GM18499 (cell line): Measurements from ENCODE around the gene ZC3H13.
"Not testable (repeated sequence)": the region's sequence is repeated elsewhere in the genome, so short reads cannot be mapped to it uniquely, and the experiment has no call there.

ENCODE experiments used
- ATAC-seq: cut with Tn5 transposase; IDR thresholded peaks from one replicate; pipeline ENCODE4 v1.9.1; 2021; ENCODE audit warnings: moderate number of reproducible peaks; ENCODE audit not compliant: insufficient read depth, unreplicated experiment

Gene ZC3H13

GRCh38 chr13:46016216-46016615, 36.3 kb downstream of the ZC3H13 start:
- ATAC-seq = no peak

- no peak for ATAC-seq
Measured at GRCh38 chr13:46015366-46015765, 37.2 kb downstream of the ZC3H13 start.

GRCh38 chr13:46012404-46012803, 40.1 kb downstream of the ZC3H13 start:
- ATAC-seq = no peak

- no peak for ATAC-seq
Measured at GRCh38 chr13:46010148-46010547, 42.4 kb downstream of the ZC3H13 start.

- ATAC-seq = no peak
Measured at GRCh38 chr13:46008631-46009030, 43.9 kb downstream of the ZC3H13 start.

GRCh38 chr13:46006688-46007452, 45.7 kb downstream of the ZC3H13 start:
- no peak for ATAC-seq

GRCh38 chr13:46004491-46004890, 48.1 kb downstream of the ZC3H13 start:
- ATAC-seq = no peak

GRCh38 chr13:45996631-45997030, 55.9 kb downstream of the ZC3H13 start:
- no peak for ATAC-seq

- ATAC-seq = no peak
Measured at GRCh38 chr13:45995245-45995644, 57.3 kb downstream of the ZC3H13 start.

- ATAC-seq = no peak
Measured at GRCh38 chr13:45994752-45995151, 57.8 kb downstream of the ZC3H13 start.

- no peak for ATAC-seq
Measured at GRCh38 chr13:45989607-45990006, 62.9 kb downstream of the ZC3H13 start.

GRCh38 chr13:45981127-45981526, 71.4 kb downstream of the ZC3H13 start:
- not testable (repeated sequence) for ATAC-seq

GRCh38 chr13:45975337-45975736, 77.2 kb downstream of the ZC3H13 start:
- ATAC-seq = no peak

- ATAC-seq = no peak
Measured at GRCh38 chr13:45974500-45974899, 78.0 kb downstream of the ZC3H13 start.

GRCh38 chr13:45967589-45967988, 85.0 kb downstream of the ZC3H13 start:
- no peak for ATAC-seq

- no peak for ATAC-seq
Measured at GRCh38 chr13:45966715-45967114, 85.8 kb downstream of the ZC3H13 start.

- ATAC-seq = no peak
Measured at GRCh38 chr13:45961468-45961867, 91.1 kb downstream of the ZC3H13 start.

- ATAC-seq = no peak
Measured at GRCh38 chr13:45954836-45955800, 97.4 kb downstream of the ZC3H13 start.

- ATAC-seq = no peak
Measured at GRCh38 chr13:45953082-45953481, 99.5 kb downstream of the ZC3H13 start.

- no peak for ATAC-seq
Measured at GRCh38 chr13:45951724-45952123, 100.8 kb downstream of the ZC3H13 start.

GRCh38 chr13:45951166-45951565, 101.4 kb downstream of the ZC3H13 start:
- no peak for ATAC-seq
